Hepatic stellate cell (primary cell): Measurements from ENCODE around the gene COMT.
"Not testable (repeated sequence)": the region's sequence is repeated elsewhere in the genome, so short reads cannot be mapped to it uniquely, and the experiment has no call there.

Experiments used
- DNase-seq: peaks from one replicate; pipeline ENCODE4 v3.0.0; 2011; ENCODE audit warnings: low spot score

Gene COMT

GRCh38 chr22:19929586-19930550, 11.7 kb upstream of the COMT start:
- DNase-seq: no peak

GRCh38 chr22:19930551-19931486, 10.8 kb upstream of the COMT start:
- DNase-seq: no peak

GRCh38 chr22:19931514-19931913, 10.1 kb upstream of the COMT start:
- DNase-seq: no peak

GRCh38 chr22:19932367-19933206, 9.0 kb upstream of the COMT start:
- DNase-seq: no peak

GRCh38 chr22:19933341-19934241, 8.0 kb upstream of the COMT start:
- no peak for DNase-seq

GRCh38 chr22:19935123-19935718, 6.4 kb upstream of the COMT start:
- DNase-seq: not testable (repeated sequence)

- no peak for DNase-seq
These were observed 5.1 kb upstream of the COMT start for GRCh38 chr22:19936513-19936912.

- no peak for DNase-seq
These were observed 3.7 kb upstream of the COMT start for GRCh38 chr22:19937616-19938473.

GRCh38 chr22:19940536-19941364, 822 bp upstream of the COMT start:
- no peak for DNase-seq

GRCh38 chr22:19942157-19943081, 847 bp downstream of the COMT start:
- DNase-seq: peak; percentile 82

GRCh38 chr22:19943082-19944026, 1.8 kb downstream of the COMT start:
- DNase-seq: peak; percentile 87

- DNase-seq: no peak
These were observed 6.6 kb downstream of the COMT start for GRCh38 chr22:19948057-19948760.

GRCh38 chr22:19951346-19951745, 9.8 kb downstream of the COMT start:
- no peak for DNase-seq

GRCh38 chr22:19955241-19956128, 13.9 kb downstream of the COMT start:
- no peak for DNase-seq
